Esophagus muscularis mucosa (tissue), 4 donors: ENCODE data around the gene MEGF6. TPM values are rescaled to one million over a fixed set of nuclear protein-coding genes. Genes with fewer than 3 reads are reported as not detected.

Experiments
- DNase-seq: peaks from one replicate; pipeline ENCODE4 v3.0.0-alpha.2; 2017; ENCODE audit errors: extremely low spot score
- H3K27ac ChIP-seq, 4 donors: fragments of 200-600 bp; sonication (generic); replicated peaks in 1 of 4; 1 replicate in 3 of 4; 2 replicates in 1 of 4; pipeline ENCODE4 v1.5.1; 2016 to 2019; ENCODE audit warnings: mild to moderate bottlenecking in 1 of 4
- H3K27me3 ChIP-seq, 4 donors: fragments of 200-600 bp; sonication (generic); one replicate each; pipeline versions ENCODE4 v1.5.1 to v1.6.0; 2016 to 2019
- H3K36me3 ChIP-seq, 4 donors: fragments of 200-600 bp; sonication (generic); one replicate each; pipeline ENCODE4 v1.5.1; 2016 to 2019
- H3K4me1 ChIP-seq, 4 donors: fragments of 200-600 bp; sonication (generic); one replicate each; pipeline ENCODE4 v1.5.1; 2016 to 2019
- H3K4me3 ChIP-seq, 4 donors: fragments of 200-600 bp; sonication (generic); 1 replicate in 2 of 4; 2 replicates in 2 of 4; pipeline ENCODE4 v1.5.1; 2016 to 2019; ENCODE audit warnings: mild to moderate bottlenecking in 4 of 4, moderate library complexity in 1 of 4
- H3K9me3 ChIP-seq, 4 donors: fragments of 200-600 bp; sonication (generic); 1 replicate in 3 of 4; 2 replicates in 1 of 4; pipeline ENCODE4 v1.5.1; 2016 to 2019
- CTCF ChIP-seq, 3 experiments: fragments of 200-600 bp in 2 of 3; fragments of 450-650 bp in 1 of 3; sonication (generic) in 2 of 3; IDR thresholded peaks; one replicate each; pipeline ENCODE4 v1.5.1; 2017 to 2019; ENCODE audit warnings: antibody characterized with exemption in 3 of 3, mild to moderate bottlenecking in 2 of 3, moderate library complexity in 1 of 3
- EP300 ChIP-seq: sonication (generic); formaldehyde crosslinking; IDR thresholded peaks from one replicate; pipeline ENCODE4 v1.6.1; 2017; ENCODE audit warnings: antibody characterized with exemption
- POLR2A ChIP-seq: fragments of 450-650 bp; IDR thresholded peaks from one replicate; pipeline ENCODE4 v1.6.1; 2017; ENCODE audit warnings: antibody characterized with exemption, moderate library complexity, mild to moderate bottlenecking, low read depth
- POLR2AphosphoS5 ChIP-seq, 2 donors: sonication (generic); formaldehyde crosslinking; IDR thresholded peaks; one replicate each; pipeline ENCODE4 v1.6.1; 2017; ENCODE audit warnings: antibody characterized with exemption in 2 of 2
- WGBS: methylation state at CpG from one replicate; pipeline ENCODE4 v1.1.5; 2018; 5-methylcytosine and 5-hydroxymethylcytosine counted together
- intact Hi-C: fragments of 100-400 bp; cut with DNase I; formaldehyde crosslinking; loops from one replicate; pipeline ENCODE4 v1.15.1; 2023
- total RNA-seq, 4 donors: library from RNA; depleted of rRNA; stranded (reverse); fragments of >200 nt; gene quantifications; one replicate each; pipeline versions ENCODE4 v1.1.0 to v1.2.1, GENCODE V29; 2016

Gene MEGF6
- total RNA-seq, 4 donors from 2014 or later, result 9.3 to 18.1 (median 12.7) TPM

- Histone ChIP-seq H3K4me1 (peaks cover 8 to 18% (median 17%) of the 10 kb centered on the region in 4 donors), H3K9me3 (no peaks in the 10 kb centered on the region), H3K27ac (no peak overlapping the region), H3K36me3 (peaks cover 26 to 70% (median 51%) of the 10 kb centered on the region in 4 donors), H3K27me3 (no peaks in the 10 kb centered on the region), H3K4me3 (no peak overlapping the region)
- intact Hi-C loops, result no loop called here
- TF ChIP-seq CTCF (IDR thresholded peaks at IDR 0.05), result no peak
- TF ChIP-seq POLR2AphosphoS5 (IDR thresholded peaks at IDR 0.05), result no peak
- no peak for TF ChIP-seq POLR2A
- TF ChIP-seq EP300, result no peak
- 88% methylated on average over 40 of the region's 43 CpGs for WGBS
- no peak for DNase-seq
These were observed 33.9 kb upstream of the MEGF6 start for GRCh38 chr1:3645247-3645646.

- intact Hi-C loops, result no loop called here
- Histone ChIP-seq H3K36me3 (peaks cover 30 to 79% (median 60%) of the 10 kb centered on the region in 4 donors), H3K4me1 (peaks cover 5 to 11% (median 10%) of the 10 kb centered on the region in 4 donors), H3K9me3 (no peaks in the 10 kb centered on the region), H3K27me3 (no peaks in the 10 kb centered on the region), H3K4me3 (no peak overlapping the region), H3K27ac (no peak overlapping the region)
- WGBS, result 97% methylated on average over 14 of the region's 25 CpGs
- TF ChIP-seq POLR2A, result no peak
- TF ChIP-seq CTCF (IDR thresholded peaks at IDR 0.05), result no peak
- TF ChIP-seq EP300, result no peak
- TF ChIP-seq POLR2AphosphoS5 (IDR thresholded peaks at IDR 0.05), result no peak
- DNase-seq, result no peak
These were observed 33.0 kb upstream of the MEGF6 start for GRCh38 chr1:3644273-3644672.

- Histone ChIP-seq H3K9me3 (no peaks in the 10 kb centered on the region), H3K36me3 (peaks cover 35 to 91% (median 72%) of the 10 kb centered on the region in 4 donors), H3K4me1 (no peaks in the 10 kb centered on the region), H3K27me3 (no peaks in the 10 kb centered on the region), H3K27ac (no peak overlapping the region), H3K4me3 (no peak overlapping the region)
- no peak for DNase-seq
- intact Hi-C loops, result no loop called here
- WGBS, result 88% methylated on average over 27 of the region's 43 CpGs
- TF ChIP-seq POLR2A (no peak), CTCF (IDR thresholded peaks at IDR 0.05) (no peak)
These were observed 31.8 kb upstream of the MEGF6 start for GRCh38 chr1:3642919-3643675.

- no peak overlapping the region for H3K27ac ChIP-seq
- H3K4me3 ChIP-seq, result no peak overlapping the region
- DNase-seq, result no peak
- no peaks in the 10 kb centered on the region for H3K9me3 ChIP-seq
- no peaks in the 10 kb centered on the region for H3K4me1 ChIP-seq
- peaks cover 44 to 92% (median 78%) of the 10 kb centered on the region in 4 donors for H3K36me3 ChIP-seq
- TF ChIP-seq POLR2A (no peak), CTCF (IDR thresholded peaks at IDR 0.05) (no peak), POLR2AphosphoS5 (IDR thresholded peaks at IDR 0.05) (no peak), EP300 (no peak)
- 98% methylated on average over 11 of the region's 11 CpGs for WGBS
- intact Hi-C loops, result no loop called here
- no peaks in the 10 kb centered on the region for H3K27me3 ChIP-seq
These were observed 30.5 kb upstream of the MEGF6 start for GRCh38 chr1:3641816-3642215.
